ENCODE results near the gene GRXCR2. TPM values are rescaled to one million over a fixed set of nuclear protein-coding genes. Genes with fewer than 3 reads are reported as not detected.

Gene GRXCR2
- total RNA-seq, 1 donor: 0.09 TPM

DNA sequence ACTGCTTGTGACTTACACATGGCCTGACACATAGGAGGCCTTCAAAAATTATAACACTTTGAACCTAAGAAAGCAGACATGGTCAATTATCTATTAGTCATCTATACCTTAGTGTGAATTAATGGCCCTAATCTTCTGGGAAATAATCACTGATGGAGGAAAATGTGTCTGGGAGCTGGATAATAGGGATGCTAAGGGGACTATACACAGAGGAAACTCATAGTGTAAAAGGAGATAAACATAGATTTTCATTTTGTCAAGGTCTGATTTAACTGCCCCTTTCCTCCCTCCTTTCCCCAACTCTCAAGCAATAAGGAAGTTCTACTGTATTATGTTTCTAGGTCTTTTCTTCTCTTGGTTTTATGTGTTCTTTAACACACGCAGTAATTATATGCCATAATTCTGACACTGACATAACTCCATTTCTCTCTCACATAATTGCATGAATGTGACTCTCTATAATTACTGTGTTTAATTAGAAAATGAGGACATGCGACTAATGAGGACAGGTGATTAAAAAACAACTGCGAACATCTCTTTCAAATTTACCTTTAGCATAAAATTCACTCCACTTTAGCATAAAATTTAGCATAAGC lies 18.9 kb downstream of the GRXCR2 start:
- DNase-seq (ENCODE audit: low read depth): no peak
- TF ChIP-seq, protein P1, sequence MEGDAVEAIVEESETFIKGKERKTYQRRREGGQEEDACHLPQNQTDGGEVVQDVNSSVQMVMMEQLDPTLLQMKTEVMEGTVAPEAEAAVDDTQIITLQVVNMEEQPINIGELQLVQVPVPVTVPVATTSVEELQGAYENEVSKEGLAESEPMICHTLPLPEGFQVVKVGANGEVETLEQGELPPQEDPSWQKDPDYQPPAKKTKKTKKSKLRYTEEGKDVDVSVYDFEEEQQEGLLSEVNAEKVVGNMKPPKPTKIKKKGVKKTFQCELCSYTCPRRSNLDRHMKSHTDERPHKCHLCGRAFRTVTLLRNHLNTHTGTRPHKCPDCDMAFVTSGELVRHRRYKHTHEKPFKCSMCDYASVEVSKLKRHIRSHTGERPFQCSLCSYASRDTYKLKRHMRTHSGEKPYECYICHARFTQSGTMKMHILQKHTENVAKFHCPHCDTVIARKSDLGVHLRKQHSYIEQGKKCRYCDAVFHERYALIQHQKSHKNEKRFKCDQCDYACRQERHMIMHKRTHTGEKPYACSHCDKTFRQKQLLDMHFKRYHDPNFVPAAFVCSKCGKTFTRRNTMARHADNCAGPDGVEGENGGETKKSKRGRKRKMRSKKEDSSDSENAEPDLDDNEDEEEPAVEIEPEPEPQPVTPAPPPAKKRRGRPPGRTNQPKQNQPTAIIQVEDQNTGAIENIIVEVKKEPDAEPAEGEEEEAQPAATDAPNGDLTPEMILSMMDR (IDR thresholded peaks at IDR 0.05; ENCODE audit: insufficient read depth, low read length): no peak
- H3K4me3 ChIP-seq (ENCODE audit: low read depth, low read length): no peak overlapping the region

GRCh38 chr5:145852990-145853389 lies 19.8 kb downstream of the GRXCR2 start:
- TF ChIP-seq, protein P1 (IDR thresholded peaks at IDR 0.05; ENCODE audit: insufficient read depth, low read length): no peak
- DNase-seq (ENCODE audit: low read depth): no peak
- H3K4me3 ChIP-seq (ENCODE audit: low read depth, low read length): no peak overlapping the region

- H3K4me3 ChIP-seq (ENCODE audit: low read depth, low read length): no peak overlapping the region
- TF ChIP-seq, protein P1 (IDR thresholded peaks at IDR 0.05; ENCODE audit: insufficient read depth, low read length): no peak
- peak; percentile 47 for DNase-seq (ENCODE audit: low read depth)
Observed at GRCh38 chr5:145848854-145849253, 24.0 kb downstream of the GRXCR2 start.

GRCh38 chr5:145847499-145848497 lies 25.0 kb downstream of the GRXCR2 start:
- TF ChIP-seq, protein P1 (IDR thresholded peaks at IDR 0.05; ENCODE audit: insufficient read depth, low read length): no peak
- peak; percentile 80 for DNase-seq (ENCODE audit: low read depth)

GRCh38 chr5:145846081-145846480 lies 26.7 kb downstream of the GRXCR2 start:
- TF ChIP-seq, protein P1 (IDR thresholded peaks at IDR 0.05; ENCODE audit: insufficient read depth, low read length): no peak
- H3K4me3 ChIP-seq (ENCODE audit: low read depth, low read length): no peak overlapping the region
- no peak for DNase-seq (ENCODE audit: low read depth)

More at GRCh38 chr5:145847499-145848497, 25.0 kb downstream of the GRXCR2 start:
- H3K4me3 ChIP-seq (ENCODE audit: low read depth, low read length): no peak overlapping the region

- TF ChIP-seq, protein P1 (IDR thresholded peaks at IDR 0.05; ENCODE audit: insufficient read depth, low read length): no peak
- H3K4me3 ChIP-seq (ENCODE audit: low read depth, low read length): no peak overlapping the region
Observed at GRCh38 chr5:145841299-145841698, 31.5 kb downstream of the GRXCR2 start.

More at GRCh38 chr5:145841299-145841698, 31.5 kb downstream of the GRXCR2 start:
- no peak for DNase-seq (ENCODE audit: low read depth)
